ENCODE data around the gene MINDY4. TPM values are rescaled to one million over a fixed set of nuclear protein-coding genes. Genes with fewer than 3 reads are reported as not detected.

MINDY4 gene
- total RNA-seq, 2 experiments from 2014 or later, result 1.3 to 1.7 TPM

DNA sequence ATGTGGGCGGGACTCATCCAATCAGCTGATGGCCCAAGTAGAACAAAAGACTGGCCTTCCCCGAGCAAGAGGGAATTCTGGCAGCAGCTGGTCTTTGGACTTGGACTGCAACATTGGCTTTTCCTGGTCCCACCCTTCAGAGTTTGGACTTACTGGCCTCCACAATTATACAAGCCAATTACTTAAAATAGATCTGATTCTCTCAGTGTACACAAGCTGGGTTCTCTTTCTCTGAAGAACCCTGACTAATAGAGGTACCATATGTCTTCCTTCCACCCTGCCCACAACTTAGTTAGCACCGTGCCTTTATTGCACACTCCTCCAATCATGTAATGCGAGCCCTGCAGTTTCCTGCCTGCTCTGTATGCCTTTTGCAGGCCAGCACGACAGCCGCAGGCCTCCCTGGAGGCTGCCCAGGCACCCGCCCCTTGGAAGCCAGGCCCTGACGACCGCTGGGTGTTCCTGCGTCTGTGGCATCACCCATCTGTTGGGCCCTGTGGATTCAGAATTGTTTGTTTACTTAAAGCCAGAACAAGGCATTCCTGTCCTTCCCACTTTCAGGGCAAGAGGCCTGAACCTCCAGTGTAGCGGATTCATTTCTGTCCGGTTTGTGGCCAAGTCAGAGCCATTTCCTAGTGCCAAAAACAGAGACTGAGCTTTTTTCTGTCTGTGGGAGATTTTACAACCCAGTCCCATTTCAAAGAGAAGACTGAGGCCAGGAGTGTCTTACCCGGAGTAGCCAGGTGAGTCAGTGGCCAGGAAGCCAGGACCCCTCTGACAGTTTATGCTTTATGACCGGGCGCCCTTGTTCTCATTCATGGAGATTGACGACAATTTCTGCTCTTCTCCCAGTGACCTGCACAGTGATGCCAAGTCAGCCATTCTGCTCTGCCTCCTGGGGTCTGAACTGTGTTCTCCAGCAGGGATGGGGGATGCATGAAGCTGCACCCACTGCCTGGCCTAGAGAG lies 20.2 kb upstream of the MINDY4 start:
- Mint-ChIP-seq H3K4me1 (ENCODE audit: low read depth) (no peaks in the 10 kb centered on the region), H3K27me3 (no peaks in the 10 kb centered on the region), H3K4me3 (no peak overlapping the region), H3K27ac (no peak overlapping the region), H3K9me3 (peaks cover 2% of the 10 kb centered on the region), H3K36me3 (ENCODE audit: low read depth) (no peaks in the 10 kb centered on the region)
- TF ChIP-seq, protein P1, sequence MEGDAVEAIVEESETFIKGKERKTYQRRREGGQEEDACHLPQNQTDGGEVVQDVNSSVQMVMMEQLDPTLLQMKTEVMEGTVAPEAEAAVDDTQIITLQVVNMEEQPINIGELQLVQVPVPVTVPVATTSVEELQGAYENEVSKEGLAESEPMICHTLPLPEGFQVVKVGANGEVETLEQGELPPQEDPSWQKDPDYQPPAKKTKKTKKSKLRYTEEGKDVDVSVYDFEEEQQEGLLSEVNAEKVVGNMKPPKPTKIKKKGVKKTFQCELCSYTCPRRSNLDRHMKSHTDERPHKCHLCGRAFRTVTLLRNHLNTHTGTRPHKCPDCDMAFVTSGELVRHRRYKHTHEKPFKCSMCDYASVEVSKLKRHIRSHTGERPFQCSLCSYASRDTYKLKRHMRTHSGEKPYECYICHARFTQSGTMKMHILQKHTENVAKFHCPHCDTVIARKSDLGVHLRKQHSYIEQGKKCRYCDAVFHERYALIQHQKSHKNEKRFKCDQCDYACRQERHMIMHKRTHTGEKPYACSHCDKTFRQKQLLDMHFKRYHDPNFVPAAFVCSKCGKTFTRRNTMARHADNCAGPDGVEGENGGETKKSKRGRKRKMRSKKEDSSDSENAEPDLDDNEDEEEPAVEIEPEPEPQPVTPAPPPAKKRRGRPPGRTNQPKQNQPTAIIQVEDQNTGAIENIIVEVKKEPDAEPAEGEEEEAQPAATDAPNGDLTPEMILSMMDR (IDR thresholded peaks at IDR 0.05), result no peak
- intact Hi-C loops (cut with micrococcal nuclease), result no loop called here
- ChIA-PET POLR2A (no interaction called here), CTCF (interaction anchor here (1.3 to 2.9 kb wide), 2 partner anchors 11 to 69 kb away, joined by 5 to 24 read pairs; partner anchors contain the start of gene CRHR2)
- DNase-seq, result no peak
- no peak for ATAC-seq

DNA sequence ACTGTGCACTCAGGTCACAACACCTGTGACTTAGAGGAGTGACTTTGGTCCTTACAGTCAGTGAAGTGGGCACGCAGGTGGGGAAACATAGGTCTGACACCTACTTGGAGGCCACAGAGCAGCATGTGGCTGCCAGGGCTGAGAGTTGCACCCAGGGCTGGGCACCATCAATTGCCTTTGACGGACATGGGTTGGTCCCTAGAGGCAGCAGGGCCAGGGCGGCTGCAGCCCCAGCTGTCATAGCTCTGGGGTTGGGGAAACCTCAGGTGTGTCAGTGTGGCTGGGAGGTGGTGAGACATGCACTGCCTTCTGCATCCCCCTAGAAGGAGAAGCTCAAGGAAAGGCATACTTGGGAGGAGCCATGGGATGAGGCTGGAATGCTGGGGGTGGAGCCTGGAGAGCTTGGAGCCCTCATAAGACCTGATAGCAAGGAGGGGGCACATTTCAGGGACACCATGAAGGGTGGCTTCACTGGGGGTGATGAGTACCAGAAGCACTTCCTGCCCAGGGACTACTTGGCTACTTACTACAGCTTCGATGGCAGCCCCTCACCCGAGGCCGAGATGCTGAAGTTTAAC lies 19.4 kb upstream of the MINDY4 start, which contains the start of gene INMT:
Gene INMT, plus strand, starts transcription at position 440 of the 578 bp plus-strand sequence. Its CDS starts 16 bp downstream, at position 456.
- no peak within 1 kb of the TSS for H3K27ac Mint-ChIP-seq
- peaks cover 2% of the 10 kb centered on the region for H3K9me3 Mint-ChIP-seq
- TF ChIP-seq, protein P1 (IDR thresholded peaks at IDR 0.05), result no peak
- H3K27me3 Mint-ChIP-seq, result no peaks in the 10 kb centered on the region
- intact Hi-C loops (cut with micrococcal nuclease), result no loop called here
- ATAC-seq (no peak), DNase-seq (no peak)
- CTCF ChIA-PET, result no interaction called here
- H3K36me3 Mint-ChIP-seq (ENCODE audit: low read depth), result no peaks in the 10 kb centered on the region
- POLR2A ChIA-PET, result no interaction called here
- H3K4me1 Mint-ChIP-seq (ENCODE audit: low read depth), result no peaks in the 10 kb centered on the region
- H3K4me3 Mint-ChIP-seq, result no peak within 1 kb of the TSS

DNA sequence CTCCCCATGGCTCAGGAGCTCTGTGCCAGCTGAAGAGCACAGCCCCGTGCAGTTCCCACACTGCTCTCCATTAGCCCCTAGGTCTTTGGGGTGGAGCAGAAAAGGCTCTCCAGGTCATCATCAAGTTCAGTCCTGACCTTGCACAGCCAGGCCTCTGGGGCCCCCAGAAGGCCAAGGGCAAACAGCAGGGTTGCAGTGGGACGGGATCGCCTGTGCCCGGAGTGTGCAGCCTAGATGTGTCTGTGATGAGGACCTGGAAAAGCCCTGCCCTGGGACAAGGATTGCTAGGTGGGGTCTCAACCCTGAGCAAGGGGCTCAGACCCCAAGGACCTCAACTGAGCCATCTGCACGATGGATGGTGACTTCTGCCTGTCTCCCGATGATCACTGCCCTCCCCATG lies 18.7 kb upstream of the MINDY4 start:
- peaks cover 2% of the 10 kb centered on the region for H3K9me3 Mint-ChIP-seq
- no peak overlapping the region for H3K4me3 Mint-ChIP-seq
- TF ChIP-seq, protein P1 (IDR thresholded peaks at IDR 0.05), result no peak
- no peaks in the 10 kb centered on the region for H3K4me1 Mint-ChIP-seq (ENCODE audit: low read depth)
- ChIA-PET CTCF (no interaction called here), POLR2A (no interaction called here)
- ATAC-seq, result no peak
- H3K27ac Mint-ChIP-seq, result no peak overlapping the region
- H3K36me3 Mint-ChIP-seq (ENCODE audit: low read depth), result no peaks in the 10 kb centered on the region
- no peaks in the 10 kb centered on the region for H3K27me3 Mint-ChIP-seq
- intact Hi-C loops (cut with micrococcal nuclease), result no loop called here
- no peak for DNase-seq

DNA sequence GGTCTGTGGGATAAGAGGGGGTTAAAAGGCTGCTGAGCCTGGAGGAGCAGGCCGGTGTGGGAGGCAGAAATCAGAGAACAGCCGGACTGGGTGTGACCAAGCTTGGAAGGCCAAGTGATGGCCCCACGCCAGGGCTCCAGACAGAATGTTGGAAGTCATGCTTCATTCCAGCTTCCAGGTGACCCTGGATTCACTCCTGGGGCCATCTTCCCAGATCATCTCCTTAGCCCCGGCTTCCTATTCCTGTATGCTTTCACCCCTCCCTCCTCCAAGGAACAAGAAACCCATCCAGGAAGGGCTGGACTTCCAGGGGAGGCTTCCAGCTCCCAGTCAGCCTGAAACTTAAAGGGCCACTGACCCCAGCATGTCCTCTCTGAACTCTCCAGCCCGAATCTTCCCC lies 18.2 kb upstream of the MINDY4 start:
- no peaks in the 10 kb centered on the region for H3K36me3 Mint-ChIP-seq (ENCODE audit: low read depth)
- no peaks in the 10 kb centered on the region for H3K4me1 Mint-ChIP-seq (ENCODE audit: low read depth)
- ATAC-seq (no peak), DNase-seq (no peak)
- ChIA-PET CTCF (interaction anchor here (1.1 kb wide), 1 partner anchor 13 kb away, joined by 3 read pairs; no protein-coding TSS in a partner anchor), POLR2A (no interaction called here)
- intact Hi-C loops (cut with micrococcal nuclease), result no loop called here
- H3K4me3 Mint-ChIP-seq, result no peak overlapping the region
- TF ChIP-seq, protein P1 (IDR thresholded peaks at IDR 0.05), result no peak
- no peaks in the 10 kb centered on the region for H3K27me3 Mint-ChIP-seq
- peaks cover 2% of the 10 kb centered on the region for H3K9me3 Mint-ChIP-seq
- H3K27ac Mint-ChIP-seq, result no peak overlapping the region
